K562 (cell line): ENCODE data around the gene GGPS1. TPM values are rescaled to one million over a fixed set of nuclear protein-coding genes. Genes with fewer than 3 reads are reported as not detected.

Experiments used
- EP300 ChIP-seq: IDR thresholded peaks from 2 replicates; pipeline ENCODE4 v1.6.1; 2012; ENCODE audit warnings: low read length, improper control_type of control experiment
- GTF3C2 ChIP-seq: IDR thresholded peaks from 3 replicates; pipeline ENCODE4 v1.6.1; 2011; ENCODE audit warnings: borderline replicate concordance, mild to moderate bottlenecking, moderate library complexity; ENCODE audit not compliant: insufficient read length; ENCODE audit errors: extremely low read depth
- HOXB6 ChIP-seq: fragments of 250-450 bp; sonication (Bioruptor Pico); IDR thresholded peaks from 2 replicates; pipeline ENCODE4 v1.5.1; 2022; ENCODE audit warnings: mild to moderate bottlenecking, borderline replicate concordance
- KLF6 ChIP-seq: fragments of 250-450 bp; sonication (Bioruptor Pico); IDR thresholded peaks from 2 replicates; pipeline ENCODE4 v1.4.0; 2020; ENCODE audit warnings: mild to moderate bottlenecking, moderate library complexity, borderline replicate concordance
- NKRF ChIP-seq: fragments of 450-650 bp; IDR thresholded peaks from 2 replicates; pipeline ENCODE4 v1.6.1; 2016; ENCODE audit warnings: borderline replicate concordance
- POLR2AphosphoS2 ChIP-seq: IDR thresholded peaks from 2 replicates; pipeline ENCODE4 v1.6.1; 2012; ENCODE audit warnings: low read length, improper control_type of control experiment
- PRDM10 ChIP-seq: fragments of 450-650 bp; IDR thresholded peaks from 2 replicates; pipeline ENCODE4 v1.6.1; 2018; ENCODE audit not compliant: partially characterized antibody
- USF2 ChIP-seq: sonication (generic); formaldehyde crosslinking; IDR thresholded peaks from 2 replicates; pipeline ENCODE4 v1.5.0; 2020; ENCODE audit warnings: missing genetic modification reagents
- polyA plus RNA-seq, 8 experiments: library from polyadenylated mRNA; depleted of rRNA in 4 of 8; stranded (reverse) in 5 of 8; unstranded in 3 of 8; fragments of >200 nt; fragmentation: Nextera tagmentation in 2 of 8; fragmentation: Illumina TruSeq in 1 of 8; extraction: Ambion mirVana in 2 of 8; extraction: Trizol in 1 of 8; gene quantifications; 2 replicates each; pipeline versions ENCODE4 v1.2.1 to v1.2.3, GENCODE V29; 2011 to 2014; ENCODE audit warnings: inconsistent platforms in 1 of 8, missing spikeins in 1 of 8
- total RNA-seq, 7 experiments: library from RNA; depleted of rRNA in 6 of 7; stranded (reverse); fragments of >200 nt in 6 of 7; fragmentation: Illumina TruSeq in 2 of 7; extraction: Trizol in 2 of 7; gene quantifications; 2 replicates each; pipeline versions ENCODE4 v1.2.1 to v1.2.3, GENCODE V29; 2011 to 2021; ENCODE audit warnings: low replicate concordance in 1 of 7
- TF ChIP-seq, protein P1 (sequence below): fragments of 450-650 bp; IDR thresholded peaks from 2 replicates; pipeline ENCODE4 v1.6.1; 2016; ENCODE audit warnings: missing biosample characterization, missing genetic modification characterization
- TF ChIP-seq, protein P2 (sequence below): sonication (generic); formaldehyde crosslinking; IDR thresholded peaks from 2 replicates; pipeline ENCODE4 v1.8.0; 2022; ENCODE audit warnings: missing genetic modification reagents, mild to moderate bottlenecking, borderline replicate concordance

The GGPS1 gene
- total and polyA plus RNA-seq, 9 of the 15 experiments (the other 6 are each of a cell fraction or from before 2014, with no cell fraction given) = 18.8 to 104 (median 56.3) TPM

- no peak for TF ChIP-seq GTF3C2
- no peak for TF ChIP-seq POLR2AphosphoS2
- peak; percentile 80 for TF ChIP-seq NKRF
- TF ChIP-seq, protein P1, sequence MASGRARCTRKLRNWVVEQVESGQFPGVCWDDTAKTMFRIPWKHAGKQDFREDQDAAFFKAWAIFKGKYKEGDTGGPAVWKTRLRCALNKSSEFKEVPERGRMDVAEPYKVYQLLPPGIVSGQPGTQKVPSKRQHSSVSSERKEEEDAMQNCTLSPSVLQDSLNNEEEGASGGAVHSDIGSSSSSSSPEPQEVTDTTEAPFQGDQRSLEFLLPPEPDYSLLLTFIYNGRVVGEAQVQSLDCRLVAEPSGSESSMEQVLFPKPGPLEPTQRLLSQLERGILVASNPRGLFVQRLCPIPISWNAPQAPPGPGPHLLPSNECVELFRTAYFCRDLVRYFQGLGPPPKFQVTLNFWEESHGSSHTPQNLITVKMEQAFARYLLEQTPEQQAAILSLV (tag) = no peak
- no peak for TF ChIP-seq HOXB6 (CRISPR knock-in tag)
- TF ChIP-seq, protein P2, sequence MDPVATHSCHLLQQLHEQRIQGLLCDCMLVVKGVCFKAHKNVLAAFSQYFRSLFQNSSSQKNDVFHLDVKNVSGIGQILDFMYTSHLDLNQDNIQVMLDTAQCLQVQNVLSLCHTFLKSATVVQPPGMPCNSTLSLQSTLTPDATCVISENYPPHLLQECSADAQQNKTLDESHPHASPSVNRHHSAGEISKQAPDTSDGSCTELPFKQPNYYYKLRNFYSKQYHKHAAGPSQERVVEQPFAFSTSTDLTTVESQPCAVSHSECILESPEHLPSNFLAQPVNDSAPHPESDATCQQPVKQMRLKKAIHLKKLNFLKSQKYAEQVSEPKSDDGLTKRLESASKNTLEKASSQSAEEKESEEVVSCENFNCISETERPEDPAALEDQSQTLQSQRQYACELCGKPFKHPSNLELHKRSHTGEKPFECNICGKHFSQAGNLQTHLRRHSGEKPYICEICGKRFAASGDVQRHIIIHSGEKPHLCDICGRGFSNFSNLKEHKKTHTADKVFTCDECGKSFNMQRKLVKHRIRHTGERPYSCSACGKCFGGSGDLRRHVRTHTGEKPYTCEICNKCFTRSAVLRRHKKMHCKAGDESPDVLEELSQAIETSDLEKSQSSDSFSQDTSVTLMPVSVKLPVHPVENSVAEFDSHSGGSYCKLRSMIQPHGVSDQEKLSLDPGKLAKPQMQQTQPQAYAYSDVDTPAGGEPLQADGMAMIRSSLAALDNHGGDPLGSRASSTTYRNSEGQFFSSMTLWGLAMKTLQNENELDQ = 0 out of 2 replicates have a peak, but pooled peaks have one; percentile 40
- TF ChIP-seq EP300 = no peak
- TF ChIP-seq USF2 = no peak
- TF ChIP-seq PRDM10 = no peak
- no peak for TF ChIP-seq KLF6 (CRISPR knock-in tag)
Measured at GRCh38 chr1:235326719-235327558, 1.4 kb upstream of the GGPS1 start (continued).
